Transverse colon (tissue), 4 donors: Measurements from ENCODE around the gene SFMBT1. TPM values are rescaled to one million over a fixed set of nuclear protein-coding genes. Genes with fewer than 3 reads are reported as not detected.

ENCODE experiments used
- DNase-seq: peaks from one replicate; pipeline ENCODE4 v3.0.0-alpha.2; 2019
- H3K27ac ChIP-seq, 4 donors: fragments of 200-600 bp; sonication (generic); 2 replicates each; pipeline ENCODE4 v1.5.1; 2016 to 2018; ENCODE audit warnings: inconsistent platforms in 4 of 4
- H3K27me3 ChIP-seq: fragments of 200-600 bp; sonication (generic); 2 replicates; pipeline ENCODE4 v1.5.1; 2017; ENCODE audit warnings: inconsistent platforms
- H3K36me3 ChIP-seq, 4 donors: fragments of 200-600 bp; sonication (generic); 2 replicates each; pipeline ENCODE4 v1.5.1; 2017 to 2019; ENCODE audit warnings: inconsistent platforms in 4 of 4
- H3K4me1 ChIP-seq, 4 donors: fragments of 200-600 bp; sonication (generic); 2 replicates each; pipeline ENCODE4 v1.5.1; 2017 to 2020; ENCODE audit warnings: inconsistent platforms in 4 of 4
- H3K4me3 ChIP-seq, 4 donors: fragments of 200-600 bp; sonication (generic); 1 replicate in 1 of 4; 2 replicates in 3 of 4; pipeline versions ENCODE4 v1.5.1 to v1.6.1; 2017 to 2019; ENCODE audit warnings: inconsistent platforms in 4 of 4
- H3K9me3 ChIP-seq, 2 donors: fragments of 200-600 bp; sonication (generic); 2 replicates each; pipeline ENCODE4 v1.5.1; 2017 to 2019; ENCODE audit warnings: inconsistent platforms in 2 of 2
- CTCF ChIP-seq, 5 experiments: fragments of 200-600 bp in 3 of 5; fragments of 450-650 bp in 2 of 5; sonication (generic) in 3 of 5; IDR thresholded peaks; 1 replicate in 2 of 5; 2 replicates in 3 of 5; pipeline ENCODE4 v1.5.1; 2016 to 2017; ENCODE audit warnings: antibody characterized with exemption in 5 of 5, inconsistent platforms in 3 of 5, mild to moderate bottlenecking in 2 of 5, moderate library complexity in 1 of 5
- EP300 ChIP-seq: sonication (generic); formaldehyde crosslinking; IDR thresholded peaks from one replicate; pipeline ENCODE4 v1.6.1; 2017; ENCODE audit warnings: antibody characterized with exemption, low read depth
- POLR2A ChIP-seq: fragments of 450-650 bp; IDR thresholded peaks from one replicate; pipeline ENCODE4 v1.6.1; 2016; ENCODE audit warnings: antibody characterized with exemption, mild to moderate bottlenecking, moderate library complexity
- POLR2AphosphoS5 ChIP-seq, 3 donors: sonication (generic); formaldehyde crosslinking; IDR thresholded peaks; one replicate each; pipeline ENCODE4 v1.6.1; 2016; ENCODE audit warnings: antibody characterized with exemption in 3 of 3
- WGBS, 2 donors: methylation state at CpG; one replicate each; pipeline ENCODE4 v1.1.5; 2018; ENCODE audit warnings: low coverage in 1 of 2; 5-methylcytosine and 5-hydroxymethylcytosine counted together
- in situ Hi-C, 4 donors: fragments of 200-750 bp; cut with MboI; loops; one replicate each; pipeline versions ENCODE4 v1.15.0 to v1.15.1; 2017; ENCODE audit warnings: low sequenced_read_pairs in 3 of 4, low pct_ligation_motif_present in 1 of 4, low pct_unique_long_range_greater_than_20kb in 1 of 4
- intact Hi-C: fragments of 100-400 bp; cut with DNase I; formaldehyde crosslinking; loops from one replicate; pipeline ENCODE4 v1.15.1; 2023; ENCODE audit warnings: low total_unique reads
- total RNA-seq, 4 donors: library from RNA; depleted of rRNA; stranded (reverse); fragments of >200 nt; gene quantifications; one replicate each; pipeline ENCODE4 v1.1.0, GENCODE V29; 2016

Gene SFMBT1
- total RNA-seq, 4 donors from 2014 or later = 1.9 to 33.0 (median 18.1) TPM

- no peaks in the 10 kb centered on the region for H3K9me3 ChIP-seq
- H3K4me1 ChIP-seq = peaks cover 0 to 22% (median 0%) of the 10 kb centered on the region in 4 donors
- no peaks in the 10 kb centered on the region for H3K36me3 ChIP-seq
- intact Hi-C loops = no loop called here
- no peak for TF ChIP-seq CTCF (IDR thresholded peaks at IDR 0.05)
- TF ChIP-seq EP300 = peak; percentile 9
- peak; percentile 12 for TF ChIP-seq POLR2A
- peak overlapping the region; percentile 46 to 53 (median 48) for H3K27ac ChIP-seq
- H3K4me3 ChIP-seq = no peak overlapping the region
- DNase-seq = peak; percentile 38
- in situ Hi-C loops = no loop called here
- H3K27me3 ChIP-seq = no peaks in the 10 kb centered on the region
- WGBS, 2 donors = 45 to 46% methylated on average over 5 of the region's 5 CpGs
Measured at GRCh38 chr3:52983336-52983807, 62.5 kb downstream of the SFMBT1 start.

GRCh38 chr3:52982839-52983238 is 63.0 kb downstream of the SFMBT1 start:
- peak overlapping the region in 3 of 4 donors; percentile 46 to 53 (median 47) for H3K27ac ChIP-seq
- in situ Hi-C loops = no loop called here

DNA sequence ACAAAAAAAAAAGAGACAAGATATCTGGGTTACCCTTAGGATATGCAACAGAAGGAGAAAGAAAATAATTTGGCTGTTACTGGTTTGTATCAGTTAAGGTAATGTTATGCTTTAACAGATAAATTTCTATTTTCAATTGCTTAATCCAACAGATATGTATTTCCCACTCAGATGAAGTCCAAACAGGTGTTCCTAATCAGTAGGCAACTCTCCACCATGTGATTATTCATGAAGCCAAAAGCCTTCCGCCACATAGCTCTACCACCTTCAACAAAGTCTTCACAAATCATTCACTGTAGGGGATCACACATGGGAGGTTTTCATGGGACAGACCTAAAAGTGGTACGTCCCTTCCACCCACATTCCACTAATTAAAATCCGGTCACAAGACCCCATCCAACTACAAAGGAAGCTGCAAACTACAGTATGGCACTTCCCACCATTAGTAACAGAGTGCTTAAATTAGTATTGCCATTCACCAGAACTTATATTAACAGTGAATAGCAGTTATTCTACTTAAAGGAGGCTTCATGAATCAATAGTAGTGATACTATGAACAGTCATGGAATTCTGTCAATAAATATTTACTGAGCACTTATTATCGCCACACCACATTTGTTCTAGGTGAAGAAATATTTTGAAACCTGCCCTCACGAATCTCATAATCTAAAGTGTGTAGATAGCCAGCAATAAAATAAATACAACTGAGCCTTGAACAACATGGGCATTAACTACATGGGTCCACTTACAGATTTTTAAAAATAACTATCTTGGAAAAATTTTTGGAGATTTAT is 66.5 kb downstream of the SFMBT1 start:
- peaks cover 0 to 22% (median 0%) of the 10 kb centered on the region in 4 donors for H3K4me1 ChIP-seq
- no peak overlapping the region for H3K27ac ChIP-seq
- intact Hi-C loops (no loop called here), in situ Hi-C loops (no loop called here)
- no peak for DNase-seq
- H3K9me3 ChIP-seq = no peaks in the 10 kb centered on the region
- H3K27me3 ChIP-seq = no peaks in the 10 kb centered on the region
- WGBS, 2 donors = 90 to 100% methylated on average over 2 to 5 of the region's 5 CpGs
- no peak overlapping the region for H3K4me3 ChIP-seq
- no peak for TF ChIP-seq EP300
- TF ChIP-seq POLR2AphosphoS5 (IDR thresholded peaks at IDR 0.05) = no peak
- TF ChIP-seq POLR2A = no peak
- TF ChIP-seq CTCF (IDR thresholded peaks at IDR 0.05) = no peak
- no peaks in the 10 kb centered on the region for H3K36me3 ChIP-seq

More at GRCh38 chr3:52982839-52983238, 63.0 kb downstream of the SFMBT1 start:
- H3K4me1 ChIP-seq = peaks cover 0 to 22% (median 0%) of the 10 kb centered on the region in 4 donors
- intact Hi-C loops = no loop called here
- no peak for TF ChIP-seq CTCF (IDR thresholded peaks at IDR 0.05)
- DNase-seq = no peak
- no peaks in the 10 kb centered on the region for H3K27me3 ChIP-seq
- no peaks in the 10 kb centered on the region for H3K36me3 ChIP-seq
- no peak overlapping the region for H3K4me3 ChIP-seq
- H3K9me3 ChIP-seq = no peaks in the 10 kb centered on the region
- WGBS, 2 donors = 26 to 57% methylated on average over 1 to 2 of the region's 2 CpGs

DNA sequence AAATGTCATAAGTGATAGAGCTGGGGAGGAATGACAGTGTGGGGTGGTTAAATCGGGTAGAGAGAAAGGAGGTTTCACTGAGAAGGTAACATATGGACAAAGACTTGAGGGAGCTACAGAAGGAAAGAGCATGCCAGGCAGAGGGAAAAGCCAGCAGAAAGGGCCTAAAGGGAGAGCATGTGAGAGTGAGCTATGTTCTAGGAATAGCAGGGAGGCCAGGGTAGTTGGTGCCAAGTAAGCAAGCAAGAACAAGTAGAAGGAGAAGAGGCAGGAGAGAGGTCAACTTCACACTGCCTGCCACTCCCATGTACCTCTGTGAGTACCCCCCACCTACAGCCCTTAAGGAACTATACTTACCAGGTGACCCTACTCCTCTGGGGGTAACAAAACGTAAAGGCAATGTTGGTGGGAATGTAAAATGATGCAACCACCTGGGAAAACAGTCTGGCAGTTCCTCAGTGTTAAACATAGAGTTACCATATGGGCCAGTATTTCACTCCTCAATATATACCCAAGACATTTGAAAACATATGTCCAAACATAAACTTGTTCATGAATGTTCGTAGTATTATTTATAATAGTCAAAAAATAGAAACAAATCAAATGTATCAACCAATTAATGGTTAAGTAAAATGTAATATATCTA is 67.6 kb downstream of the SFMBT1 start:
- 90 to 92% methylated on average over 2 to 3 of the region's 3 CpGs for WGBS, 2 donors
- Histone ChIP-seq H3K4me3 (no peak overlapping the region), H3K27ac (no peak overlapping the region), H3K27me3 (no peaks in the 10 kb centered on the region), H3K4me1 (peaks cover 0 to 11% (median 0%) of the 10 kb centered on the region in 4 donors), H3K9me3 (no peaks in the 10 kb centered on the region), H3K36me3 (no peaks in the 10 kb centered on the region)
- intact Hi-C loops = no loop called here
- in situ Hi-C loops = no loop called here
- TF ChIP-seq EP300 (no peak), POLR2AphosphoS5 (IDR thresholded peaks at IDR 0.05) (no peak), POLR2A (no peak), CTCF (IDR thresholded peaks at IDR 0.05) (no peak)
- DNase-seq = no peak
